HG02588 (cell line): ENCODE results near the gene MAPK14.
"Not testable (repeated sequence)": the region's sequence is repeated elsewhere in the genome, so short reads cannot be mapped to it uniquely, and the experiment has no call there.

ENCODE experiments used
- ATAC-seq: cut with Tn5 transposase; IDR thresholded peaks from one replicate; pipeline ENCODE4 v1.9.1; 2021; ENCODE audit warnings: mild to moderate bottlenecking, moderate library complexity; ENCODE audit not compliant: unreplicated experiment

MAPK14 gene

GRCh38 chr6:36068012-36068392, 40.4 kb downstream of the MAPK14 start:
- no peak for ATAC-seq

GRCh38 chr6:36068586-36068985, 41.0 kb downstream of the MAPK14 start:
- ATAC-seq = no peak

DNA sequence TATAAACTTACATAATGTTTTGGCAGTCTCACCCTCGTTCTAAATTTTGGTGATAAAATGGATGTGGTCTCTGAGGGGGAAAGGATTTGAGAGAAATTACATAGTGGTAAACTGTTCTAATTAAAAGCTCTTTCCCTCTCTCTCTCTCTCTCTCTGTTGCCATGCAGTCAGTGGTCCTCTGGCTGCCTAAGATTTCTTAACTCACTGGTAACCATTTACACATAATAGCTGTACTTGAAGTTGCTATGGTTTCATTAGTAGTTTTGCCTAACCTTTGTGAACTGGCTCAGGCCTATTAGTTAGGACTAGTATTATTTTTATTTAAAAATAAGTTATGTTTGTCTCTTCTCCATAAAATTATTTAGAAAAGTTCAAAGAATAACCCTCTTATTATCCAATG, 42.0 kb downstream of the MAPK14 start:
- no peak for ATAC-seq

DNA sequence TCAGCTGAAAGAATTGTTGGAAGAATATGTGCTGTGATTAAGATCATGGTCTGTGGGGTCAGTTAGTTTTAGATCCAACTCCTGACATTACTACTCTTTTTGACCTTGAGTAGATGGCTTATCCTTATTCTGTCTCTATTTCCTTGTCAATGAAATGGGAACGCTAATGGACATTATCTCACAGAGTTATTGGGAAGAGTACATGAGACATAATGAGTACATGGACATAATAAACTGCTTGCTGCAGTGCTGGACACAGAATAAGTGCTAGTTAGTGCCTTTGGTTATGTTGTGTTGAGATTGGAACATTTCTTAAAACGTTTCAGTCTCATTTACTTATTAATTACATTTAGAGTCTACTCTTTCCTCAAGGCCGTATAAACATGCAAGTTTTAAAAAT, 42.6 kb downstream of the MAPK14 start:
- no peak for ATAC-seq

DNA sequence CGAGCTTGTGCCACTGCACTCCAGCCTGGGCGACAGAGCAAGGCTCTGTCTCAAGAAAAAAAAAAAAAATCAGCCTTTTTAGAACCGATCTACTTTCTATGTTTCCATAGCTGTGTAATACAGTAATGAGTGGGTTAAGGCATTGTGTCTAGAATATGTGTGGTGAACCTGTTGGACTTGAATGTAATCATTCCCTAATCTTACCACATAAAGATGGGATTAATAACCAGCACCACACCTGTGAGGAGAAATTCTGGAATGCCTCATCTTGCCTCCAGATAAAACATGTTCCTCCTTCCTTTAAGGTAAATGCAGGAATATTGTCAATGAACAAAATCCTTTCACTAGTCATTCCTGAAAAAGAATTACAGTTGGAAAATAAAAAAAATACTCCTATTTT, 43.7 kb downstream of the MAPK14 start:
- no peak for ATAC-seq

DNA sequence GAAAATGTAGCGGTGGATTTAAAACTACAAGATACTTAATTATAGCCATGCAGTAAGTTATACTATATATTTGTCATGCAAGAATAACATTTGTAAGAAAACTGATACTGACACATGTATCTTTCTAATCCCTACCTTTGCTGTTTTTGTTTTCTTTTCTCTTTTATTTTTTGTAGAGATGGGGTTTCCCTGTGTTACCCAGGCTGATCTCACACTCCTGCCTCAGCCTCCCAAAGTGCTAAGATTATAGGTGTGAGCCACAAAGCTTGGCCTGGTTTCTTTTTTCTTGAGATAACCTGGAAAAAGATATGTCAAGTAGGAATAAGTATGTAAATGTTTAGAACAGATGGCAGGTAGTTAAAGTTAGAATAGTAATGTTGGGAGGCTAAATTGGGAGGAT, 44.1 kb downstream of the MAPK14 start:
- ATAC-seq = no peak

GRCh38 chr6:36072681-36073080, 45.1 kb downstream of the MAPK14 start:
- no peak for ATAC-seq

DNA sequence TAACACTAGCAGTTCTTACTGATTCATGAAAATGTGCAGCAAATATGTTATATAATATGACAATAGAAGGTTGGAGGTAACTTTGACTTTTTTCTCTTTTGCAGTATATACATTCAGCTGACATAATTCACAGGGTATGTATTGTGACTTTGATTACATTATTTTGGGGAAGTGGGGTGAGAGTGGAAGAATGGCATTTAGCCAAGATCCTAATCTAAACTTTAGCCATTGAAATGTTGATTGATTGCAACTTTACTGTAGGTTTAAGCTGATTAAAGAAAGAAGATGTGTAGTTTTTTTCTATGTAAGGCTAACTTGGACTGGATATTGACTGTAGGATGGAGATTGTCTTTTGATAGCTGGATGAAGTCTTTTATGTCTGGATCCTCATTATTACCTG, 46.0 kb downstream of the MAPK14 start:
- ATAC-seq = no peak

DNA sequence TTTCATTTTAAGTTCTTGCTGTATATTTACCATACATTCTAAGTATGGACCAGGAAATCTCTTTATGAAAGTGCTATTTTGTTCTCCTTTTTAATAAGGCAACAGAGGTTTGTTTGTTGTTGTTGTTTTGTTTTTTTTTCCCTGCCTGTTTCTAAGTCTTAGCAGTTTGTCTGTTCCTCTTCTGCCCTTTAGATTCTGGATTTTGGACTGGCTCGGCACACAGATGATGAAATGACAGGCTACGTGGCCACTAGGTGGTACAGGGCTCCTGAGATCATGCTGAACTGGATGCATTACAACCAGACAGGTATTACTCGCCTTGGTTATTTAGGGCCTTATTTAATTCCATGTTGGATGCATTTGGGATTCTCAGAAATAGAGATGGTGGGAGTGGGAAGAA, 48.0 kb downstream of the MAPK14 start:
- no peak for ATAC-seq

DNA sequence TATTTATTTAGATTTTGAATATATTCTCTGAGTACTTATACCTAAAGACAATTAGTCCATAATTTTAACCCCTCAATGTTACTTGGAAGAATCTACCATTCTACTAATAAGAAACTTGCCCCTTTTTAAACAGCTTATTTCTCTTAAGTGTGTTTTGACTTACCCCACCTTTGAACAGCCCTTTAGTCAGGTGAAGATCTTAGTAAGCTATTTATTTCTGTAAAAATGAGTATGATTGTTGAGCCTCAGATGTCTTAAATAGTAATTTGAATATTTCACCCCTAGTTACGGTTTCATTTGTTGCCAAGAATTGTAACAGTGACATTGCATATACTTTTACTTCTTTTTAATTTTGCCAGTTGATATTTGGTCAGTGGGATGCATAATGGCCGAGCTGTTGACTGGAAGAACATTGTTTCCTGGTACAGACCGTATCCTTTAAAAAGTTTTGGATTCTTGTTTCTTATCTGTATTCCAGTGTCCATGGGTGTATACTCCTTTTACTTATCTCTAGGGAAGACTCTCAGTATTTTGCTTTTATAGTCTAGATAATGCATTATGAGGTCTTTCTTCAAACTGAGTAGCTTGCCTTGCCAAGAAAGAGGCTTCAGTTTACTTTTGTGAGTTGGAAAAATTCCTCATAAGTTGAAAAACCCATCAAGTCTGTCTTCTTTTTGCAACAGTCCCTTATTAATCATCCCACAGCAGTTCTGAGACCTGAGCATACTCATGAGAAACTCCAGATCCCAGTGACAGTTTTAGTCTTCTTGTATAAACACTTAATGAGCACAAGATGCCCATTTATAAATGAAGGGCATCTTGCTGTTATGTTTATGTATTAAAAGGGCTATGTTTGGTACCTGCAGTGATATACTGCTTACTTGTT, 48.8 kb downstream of the MAPK14 start:
- no peak for ATAC-seq

- ATAC-seq = no peak
These were observed 50.6 kb downstream of the MAPK14 start for GRCh38 chr6:36078159-36078558.

GRCh38 chr6:36079601-36080000, 52.0 kb downstream of the MAPK14 start:
- ATAC-seq = no peak

DNA sequence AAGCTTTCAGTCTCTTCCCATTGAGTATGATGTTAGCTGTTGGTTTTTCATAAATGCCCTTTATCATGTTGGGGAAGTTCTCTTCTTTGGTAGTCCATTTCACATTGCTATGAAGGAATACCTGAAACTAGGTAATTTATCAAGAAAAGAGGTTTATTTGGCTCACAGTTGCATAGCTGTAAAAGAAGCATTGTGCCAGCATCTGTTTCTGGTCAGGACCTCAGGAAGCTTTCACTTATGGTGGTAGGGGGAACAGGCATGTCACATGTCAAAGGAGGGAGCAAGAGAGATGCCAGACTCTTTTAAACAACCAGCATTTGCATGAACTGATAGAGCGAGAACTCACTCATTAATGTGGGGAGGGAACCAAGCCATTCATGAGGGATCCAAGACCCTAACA, 54.7 kb downstream of the MAPK14 start:
- no peak for ATAC-seq

DNA sequence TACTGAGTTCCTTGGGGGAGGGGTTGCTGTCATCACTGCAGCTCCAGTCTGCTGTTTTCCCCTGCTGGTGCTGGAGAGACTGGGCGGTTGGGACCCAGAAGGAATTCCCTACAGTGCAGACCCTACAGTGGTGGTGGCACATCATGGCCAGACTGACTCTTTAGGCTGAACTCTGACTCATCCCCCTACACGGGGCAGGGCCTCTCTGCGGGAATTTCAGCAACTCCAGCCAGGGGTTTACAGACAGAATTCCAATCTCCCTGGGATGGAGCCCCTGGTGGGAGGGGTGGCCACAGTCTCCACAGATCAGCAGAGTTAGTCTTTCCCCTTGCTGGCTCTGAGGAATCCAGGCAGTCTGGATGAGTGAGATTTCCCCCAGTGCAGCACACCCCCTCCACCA, 55.8 kb downstream of the MAPK14 start:
- ATAC-seq = no peak

- not testable (repeated sequence) for ATAC-seq
These were observed 60.6 kb downstream of the MAPK14 start for GRCh38 chr6:36088204-36088603.

DNA sequence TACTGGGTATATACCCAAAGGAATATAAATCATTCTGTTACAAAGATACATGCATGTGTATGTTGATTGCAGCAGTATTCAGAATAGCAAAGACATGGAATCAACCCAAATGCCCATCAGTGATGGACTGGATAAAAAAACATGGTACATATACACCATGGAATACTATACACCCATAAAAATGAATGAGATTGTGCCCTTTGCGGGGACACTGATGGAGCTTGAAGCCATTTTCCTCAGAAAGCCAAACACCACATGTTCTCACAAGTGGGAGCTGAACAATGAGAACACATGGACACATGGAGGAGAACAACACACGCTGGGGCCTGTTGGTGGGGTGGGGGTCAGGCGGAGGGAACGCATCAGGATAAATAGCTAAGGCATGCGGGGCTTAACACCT, 61.4 kb downstream of the MAPK14 start:
- no peak for ATAC-seq

DNA sequence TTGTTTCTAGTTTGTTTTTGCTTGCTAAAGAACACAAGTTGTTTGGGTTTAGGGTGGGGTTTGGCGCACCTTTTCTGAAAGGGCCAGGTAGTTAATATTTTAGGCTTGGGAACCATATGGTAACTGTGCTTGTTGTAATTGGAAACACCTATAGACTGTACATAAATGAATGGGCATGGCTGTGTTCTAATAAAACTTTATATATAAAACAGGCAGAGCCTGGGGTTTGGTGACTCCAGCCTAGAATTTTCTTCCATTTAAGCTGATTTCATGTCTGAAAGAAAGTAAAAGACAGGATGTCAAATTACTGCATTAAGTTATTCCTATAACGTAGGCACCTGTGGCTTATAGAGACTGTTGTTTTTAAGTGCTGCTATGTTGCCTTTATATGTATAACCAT, 66.6 kb downstream of the MAPK14 start:
- no peak for ATAC-seq

GRCh38 chr6:36094753-36095496, 67.3 kb downstream of the MAPK14 start:
- ATAC-seq = no peak

GRCh38 chr6:36095497-36096391, 68.1 kb downstream of the MAPK14 start:
- no peak for ATAC-seq

- ATAC-seq = no peak
These were observed 70.8 kb downstream of the MAPK14 start for GRCh38 chr6:36098253-36098919.
